ENCODE data around the gene NSMCE1. TPM values are rescaled to one million over a fixed set of nuclear protein-coding genes. Genes with fewer than 3 reads are reported as not detected.

The NSMCE1 gene
- total and polyA plus RNA-seq, 7 donors: 18.9 to 51.8 (median 28.4) TPM

GRCh38 chr16:27239026-27239425 lies 29.5 kb downstream of the NSMCE1 start:
- no peaks in the 10 kb centered on the region for H3K36me3 ChIP-seq (ENCODE audit: insufficient read depth in 1 of 2, low read depth in 1 of 2)
- no peak overlapping the region for H3K27ac ChIP-seq
- H3K27me3 ChIP-seq (ENCODE audit: insufficient read depth in 3 of 3, low read length in 2 of 3): no peaks in the 10 kb centered on the region
- DNase-seq (no peak), ATAC-seq (no peak)
- 98 to 99% (median 98%) methylated on average over 5 of the region's 5 CpGs for WGBS, 3 donors
- intact Hi-C loops (cut with DNase I): loop anchor here in 1 of 2 donors (10.0 kb wide), 1 partner anchor 216 kb away; no protein-coding TSS in a partner anchor
- no peaks in the 10 kb centered on the region for H3K9me3 ChIP-seq
- no peak overlapping the region for H3K4me3 ChIP-seq
- peaks cover 29% of the 10 kb centered on the region for H3K4me1 ChIP-seq
- no peak for TF ChIP-seq CTCF (IDR thresholded peaks at IDR 0.05)

GRCh38 chr16:27238591-27238990 lies 30.0 kb downstream of the NSMCE1 start:
- Histone ChIP-seq H3K4me1 (peaks cover 25% of the 10 kb centered on the region), H3K27ac (no peak overlapping the region), H3K9me3 (no peaks in the 10 kb centered on the region), H3K4me3 (no peak overlapping the region), H3K27me3 (ENCODE audit: insufficient read depth in 3 of 3, low read length in 2 of 3) (no peaks in the 10 kb centered on the region), H3K36me3 (ENCODE audit: insufficient read depth in 1 of 2, low read depth in 1 of 2) (peaks cover 0 to 4% of the 10 kb centered on the region in 2 donors)
- intact Hi-C loops (cut with DNase I): loop anchor here in 1 of 2 donors (10.0 kb wide), 1 partner anchor 216 kb away; no protein-coding TSS in a partner anchor
- ATAC-seq (no peak), DNase-seq (no peak)
- TF ChIP-seq CTCF (IDR thresholded peaks at IDR 0.05): no peak
- WGBS, 3 donors: 67 to 80% (median 75%) methylated on average over 2 of the region's 2 CpGs

- intact Hi-C loops (cut with DNase I): loop anchor here in 1 of 2 donors (10.0 kb wide), 1 partner anchor 217 kb away; no protein-coding TSS in a partner anchor
- H3K4me1 ChIP-seq: peaks cover 20% of the 10 kb centered on the region
- ATAC-seq: no peak
These were observed 30.5 kb downstream of the NSMCE1 start for GRCh38 chr16:27238016-27238587.

GRCh38 chr16:27237219-27238015 lies 31.2 kb downstream of the NSMCE1 start:
- TF ChIP-seq CTCF (IDR thresholded peaks at IDR 0.05): no peak
- ATAC-seq: no peak
- 63 to 70% (median 70%) methylated on average over 22 of the region's 22 CpGs for WGBS, 3 donors
- no peaks in the 10 kb centered on the region for H3K9me3 ChIP-seq
- H3K4me1 ChIP-seq: peaks cover 14% of the 10 kb centered on the region
- H3K27me3 ChIP-seq (ENCODE audit: insufficient read depth in 3 of 3, low read length in 2 of 3): no peaks in the 10 kb centered on the region
- intact Hi-C loops (cut with DNase I): loop anchor here in 1 of 2 donors (10.0 kb wide), 1 partner anchor 217 kb away; no protein-coding TSS in a partner anchor
- H3K4me3 ChIP-seq: no peak overlapping the region
- peaks cover 0 to 16% of the 10 kb centered on the region in 2 donors for H3K36me3 ChIP-seq (ENCODE audit: insufficient read depth in 1 of 2, low read depth in 1 of 2)
- peak overlapping the region; percentile 58 for H3K27ac ChIP-seq
- no peak for DNase-seq

More at GRCh38 chr16:27238016-27238587, 30.5 kb downstream of the NSMCE1 start:
- no peaks in the 10 kb centered on the region for H3K9me3 ChIP-seq
- no peak overlapping the region for H3K4me3 ChIP-seq
- peaks cover 0 to 9% of the 10 kb centered on the region in 2 donors for H3K36me3 ChIP-seq (ENCODE audit: insufficient read depth in 1 of 2, low read depth in 1 of 2)
- no peak overlapping the region for H3K27ac ChIP-seq
- no peaks in the 10 kb centered on the region for H3K27me3 ChIP-seq (ENCODE audit: insufficient read depth in 3 of 3, low read length in 2 of 3)
- DNase-seq: no peak
- no peak for TF ChIP-seq CTCF (IDR thresholded peaks at IDR 0.05)
- WGBS, 3 donors: 64 to 73% (median 67%) methylated on average over 16 of the region's 16 CpGs

Data from psoas muscle (tissue), 8 donors.